ENCODE results near the gene LMBRD1. TPM values are rescaled to one million over a fixed set of nuclear protein-coding genes. Genes with fewer than 3 reads are reported as not detected.

Gene LMBRD1
- total and polyA plus RNA-seq, 2 of the 4 experiments (the other 2 are of a cell fraction): 3.9 to 8.7 TPM

- Histone ChIP-seq H3K4ac (ENCODE audit: low read depth, low read length) (no peak overlapping the region), H2BK20ac (ENCODE audit: low read depth, low read length) (no peak overlapping the region), H2BK5ac (ENCODE audit: low read depth, low read length, poor library complexity, severe bottlenecking) (no peak overlapping the region), H4K5ac (ENCODE audit: low read depth, low read length) (no peak overlapping the region), H4K8ac (ENCODE audit: low read depth in 2 of 2, low read length in 2 of 2) (no peak overlapping the region), H4K20me1 (ENCODE audit: insufficient read depth, low read length) (no peaks in the 10 kb centered on the region), H2AK9ac (replicated peaks; ENCODE audit: low read depth, low read length, poor library complexity) (no peak overlapping the region), H2BK120ac (ENCODE audit: low read depth, low read length) (no peak overlapping the region), H3K56ac (ENCODE audit: extremely low read depth, insufficient read depth, low read length) (no peak overlapping the region), H3K79me1 (ENCODE audit: low read depth in 1 of 2, low read length in 2 of 2) (no peaks in the 10 kb centered on the region; a peak in 1 of 4 replicates), H2AFZ (replicated peaks; ENCODE audit: low read length, poor library complexity) (no peak overlapping the region), H3K27ac (ENCODE audit: insufficient read depth, low read length) (no peak overlapping the region), H3K4me3 (ENCODE audit: insufficient read depth, low read depth, low read length) (no peak overlapping the region), H3K4me1 (ENCODE audit: control insufficient read depth, insufficient read depth, low read length) (no peaks in the 10 kb centered on the region), H3K23ac (ENCODE audit: low read depth, low read length) (no peak overlapping the region), H3K9me1 (ENCODE audit: insufficient read depth, low read length) (peaks cover 3% of the 10 kb centered on the region; the same call in 1 of the 2 replicates), H4K91ac (ENCODE audit: insufficient read depth, low read depth, low read length) (no peak overlapping the region), H3K4me2 (ENCODE audit: low read depth, low read length) (no peak overlapping the region), H3K9ac (ENCODE audit: low read depth, low read length) (no peak overlapping the region), H3K36me3 (ENCODE audit: control insufficient read depth, insufficient read depth, low read length) (no peaks in the 10 kb centered on the region), H3K9me3 (ENCODE audit: control insufficient read depth, insufficient read depth, low read length) (no peaks in the 10 kb centered on the region), H3K27me3 (ENCODE audit: control insufficient read depth, insufficient read depth, low read length) (no peaks in the 10 kb centered on the region), H2AK5ac (ENCODE audit: low read depth, low read length) (no peak overlapping the region), H3K14ac (replicated peaks; ENCODE audit: low read depth, low read length) (no peak overlapping the region), H3K18ac (ENCODE audit: low read depth, low read length) (no peak overlapping the region), H2BK15ac (ENCODE audit: low read depth, low read length) (no peak overlapping the region)
- POLR2A ChIA-PET (ENCODE audit: unreplicated experiment): interaction anchor here (0.6 kb wide), 1 partner anchor 21 kb away, joined by 5 read pairs; no protein-coding TSS in a partner anchor
- in situ Hi-C loops (cut with MboI; ENCODE audit: low sequenced_read_pairs): no loop called here
- dilution Hi-C loops (cut with HindIII; ENCODE audit: low sequenced_read_pairs, unreplicated experiment): no loop called here
- CTCF ChIA-PET: no interaction called here
- DNase-seq: no peak
- intact Hi-C loops (cut with micrococcal nuclease): loop anchor here (10.0 kb wide), 2 partner anchors 840 to 1100 kb away; partner anchors contain the start of gene ADGRB3
- WGBS, 2 experiments (ENCODE audit: extremely low coverage in 2 of 2, insufficient read length in 1 of 2): no CpG with 5 or more reads among the region's 4 CpGs
- BruUV-seq (replicated peaks): no TSS peak
- no peak for ATAC-seq (ENCODE audit: low read depth)
- TF ChIP-seq RFX5 (IDR thresholded peaks at IDR 0.05; ENCODE audit: low read depth, low read length) (no peak), RCOR1 (IDR thresholded peaks at IDR 0.05; ENCODE audit: insufficient replicate concordance, low read length) (no peak), NFE2L2 (IDR thresholded peaks at IDR 0.05; ENCODE audit: low read depth, low read length) (no peak), RAD21 (IDR thresholded peaks at IDR 0.05; ENCODE audit: low read length) (no peak), ELK1 (IDR thresholded peaks at IDR 0.05; ENCODE audit: borderline replicate concordance, low read depth, low read length) (no peak), BHLHE40 (IDR thresholded peaks at IDR 0.05; ENCODE audit: low read depth, low read length) (no peak), MAFK (IDR thresholded peaks at IDR 0.05; ENCODE audit: low read depth, low read length) (no peak)
These were observed 61.8 kb downstream of the LMBRD1 start for GRCh38 chr6:69735027-69735426.
